Esophagus squamous epithelium (tissue), 4 donors: Measurements from ENCODE around the gene MAP3K7.

Source experiments
- POLR2A ChIP-seq, 4 donors: fragments of 450-650 bp; IDR thresholded peaks; one replicate each; pipeline ENCODE4 v1.6.1; 2017; ENCODE audit warnings: antibody characterized with exemption in 4 of 4, mild to moderate bottlenecking in 4 of 4, moderate library complexity in 3 of 4
- TF ChIP-seq, protein P1 (sequence below), 6 experiments: fragments of 450-650 bp in 4 of 6; fragments of 200-600 bp in 2 of 6; sonication (generic) in 2 of 6; IDR thresholded peaks; one replicate each; pipeline ENCODE4 v1.5.1; 2016 to 2019; ENCODE audit warnings: antibody characterized with exemption in 6 of 6, mild to moderate bottlenecking in 4 of 6, moderate library complexity in 4 of 6

DNA sequence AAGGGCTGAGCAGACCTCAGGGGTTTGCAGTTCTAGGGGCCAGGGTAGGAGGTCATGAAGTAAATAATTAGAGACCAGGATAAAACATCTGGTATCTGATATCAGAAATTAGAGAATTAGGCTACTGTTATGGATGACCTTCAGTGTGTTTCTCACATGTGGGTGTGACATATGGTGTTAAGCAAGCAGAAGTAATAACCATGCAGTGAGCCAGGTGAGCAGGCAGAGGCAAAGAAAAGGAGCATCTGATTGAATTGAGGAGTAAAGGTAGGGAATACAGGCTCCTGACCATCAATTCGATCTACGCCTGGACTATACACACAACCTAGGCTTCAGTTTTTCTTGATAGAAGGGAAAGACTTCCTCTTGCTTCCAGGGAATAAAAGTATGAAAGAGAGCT lies 34.7 kb upstream of the MAP3K7 start:
- TF ChIP-seq, protein P1, sequence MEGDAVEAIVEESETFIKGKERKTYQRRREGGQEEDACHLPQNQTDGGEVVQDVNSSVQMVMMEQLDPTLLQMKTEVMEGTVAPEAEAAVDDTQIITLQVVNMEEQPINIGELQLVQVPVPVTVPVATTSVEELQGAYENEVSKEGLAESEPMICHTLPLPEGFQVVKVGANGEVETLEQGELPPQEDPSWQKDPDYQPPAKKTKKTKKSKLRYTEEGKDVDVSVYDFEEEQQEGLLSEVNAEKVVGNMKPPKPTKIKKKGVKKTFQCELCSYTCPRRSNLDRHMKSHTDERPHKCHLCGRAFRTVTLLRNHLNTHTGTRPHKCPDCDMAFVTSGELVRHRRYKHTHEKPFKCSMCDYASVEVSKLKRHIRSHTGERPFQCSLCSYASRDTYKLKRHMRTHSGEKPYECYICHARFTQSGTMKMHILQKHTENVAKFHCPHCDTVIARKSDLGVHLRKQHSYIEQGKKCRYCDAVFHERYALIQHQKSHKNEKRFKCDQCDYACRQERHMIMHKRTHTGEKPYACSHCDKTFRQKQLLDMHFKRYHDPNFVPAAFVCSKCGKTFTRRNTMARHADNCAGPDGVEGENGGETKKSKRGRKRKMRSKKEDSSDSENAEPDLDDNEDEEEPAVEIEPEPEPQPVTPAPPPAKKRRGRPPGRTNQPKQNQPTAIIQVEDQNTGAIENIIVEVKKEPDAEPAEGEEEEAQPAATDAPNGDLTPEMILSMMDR (IDR thresholded peaks at IDR 0.05): no peak
- no peak for TF ChIP-seq POLR2A (IDR thresholded peaks at IDR 0.05)
